Activated CD8-positive, alpha-beta memory T cell treated with anti-CD3 and anti-CD28 coated beads, Interleukin-2, amount 50 U/mL, for 1 hour (primary cell): ENCODE measurements around the gene RERE.
"Not testable (repeated sequence)": the region's sequence is repeated elsewhere in the genome, so short reads cannot be mapped to it uniquely, and the experiment has no call there.

Source experiments
- DNase-seq: peaks from one replicate; pipeline ENCODE4 v3.0.0-alpha.2; 2020; ENCODE audit errors: extremely low read depth

RERE gene

GRCh38 chr1:8517661-8518489, 299.6 kb downstream of the RERE start:
- DNase-seq: no peak

DNA sequence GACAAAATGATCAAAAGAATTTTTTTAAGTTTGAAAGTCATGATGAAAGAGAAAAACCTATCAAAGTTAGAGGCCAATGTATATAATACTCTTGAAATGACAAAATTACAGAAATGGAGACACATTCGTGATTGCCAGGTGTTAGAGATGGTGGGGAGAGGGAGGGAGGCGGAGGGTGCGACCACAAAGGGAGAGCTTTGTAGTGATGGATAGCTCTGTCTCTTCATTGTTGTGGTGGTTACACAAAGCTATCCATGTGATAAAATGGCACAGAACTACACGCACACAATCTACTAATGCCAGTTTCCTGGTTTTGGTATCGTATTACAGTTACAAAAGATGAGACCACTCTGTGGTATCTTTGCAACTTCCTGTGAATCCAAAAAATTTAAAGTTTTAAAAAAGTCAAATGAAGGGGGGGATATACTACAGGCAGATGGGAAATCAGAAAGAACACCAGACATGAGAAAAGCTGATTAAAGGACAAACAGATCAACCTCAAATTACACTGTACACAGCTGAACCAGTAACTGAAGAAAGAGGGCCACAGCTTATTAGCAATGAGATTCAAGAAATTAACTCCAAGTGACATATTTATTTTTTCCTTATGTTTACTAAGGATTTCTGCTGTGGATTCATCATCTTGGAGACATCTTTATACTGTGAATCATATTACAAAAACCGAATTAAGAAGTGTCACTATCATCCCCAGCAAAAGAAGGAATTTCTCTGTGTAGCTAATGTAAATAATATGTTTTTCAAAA, 300.5 kb downstream of the RERE start:
- DNase-seq: no peak

DNA sequence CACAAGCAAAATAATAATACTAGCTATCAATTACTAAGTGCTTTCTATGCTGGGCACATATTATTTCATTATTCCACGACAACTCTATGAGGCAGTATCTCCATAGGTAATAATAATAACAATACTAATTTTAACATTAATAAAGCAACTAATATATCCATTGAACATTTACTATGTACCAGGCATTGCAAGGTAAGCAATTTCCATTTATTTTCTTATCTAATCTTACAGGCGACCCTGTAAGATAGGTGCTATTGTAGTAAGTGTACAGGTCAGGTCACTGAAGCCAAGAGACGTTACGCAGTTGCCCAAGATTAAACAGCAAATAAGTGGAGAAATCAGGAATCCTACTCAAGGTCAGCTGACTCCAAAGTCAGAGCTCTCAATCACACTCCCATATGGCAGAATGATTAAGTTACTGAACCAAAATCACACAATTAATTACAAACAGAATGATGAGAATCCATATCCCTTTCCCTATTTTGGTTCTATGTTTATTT, 301.1 kb downstream of the RERE start:
- DNase-seq: no peak

GRCh38 chr1:8512504-8512903, 304.9 kb downstream of the RERE start:
- DNase-seq: no peak

GRCh38 chr1:8510041-8510823, 307.2 kb downstream of the RERE start:
- DNase-seq: no peak

DNA sequence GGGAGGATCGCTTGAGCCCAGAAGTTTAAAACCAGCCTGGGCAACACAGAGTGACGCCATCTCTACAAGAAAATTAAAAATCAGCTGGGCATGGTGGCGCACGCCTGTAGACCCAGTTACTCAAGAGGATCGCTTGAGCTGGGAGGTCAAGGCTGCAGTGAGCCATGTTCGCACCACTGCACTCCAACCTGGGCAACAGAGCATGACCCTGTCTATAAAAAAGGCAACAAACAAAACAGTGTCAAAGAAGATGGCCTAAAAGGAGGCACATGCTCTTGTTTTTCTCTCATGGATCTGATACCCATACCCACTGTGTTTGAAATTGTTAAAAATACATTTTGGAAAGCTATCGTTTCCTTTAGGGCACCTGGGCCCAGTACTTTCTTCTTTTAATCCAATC, 307.9 kb downstream of the RERE start:
- no peak for DNase-seq

DNA sequence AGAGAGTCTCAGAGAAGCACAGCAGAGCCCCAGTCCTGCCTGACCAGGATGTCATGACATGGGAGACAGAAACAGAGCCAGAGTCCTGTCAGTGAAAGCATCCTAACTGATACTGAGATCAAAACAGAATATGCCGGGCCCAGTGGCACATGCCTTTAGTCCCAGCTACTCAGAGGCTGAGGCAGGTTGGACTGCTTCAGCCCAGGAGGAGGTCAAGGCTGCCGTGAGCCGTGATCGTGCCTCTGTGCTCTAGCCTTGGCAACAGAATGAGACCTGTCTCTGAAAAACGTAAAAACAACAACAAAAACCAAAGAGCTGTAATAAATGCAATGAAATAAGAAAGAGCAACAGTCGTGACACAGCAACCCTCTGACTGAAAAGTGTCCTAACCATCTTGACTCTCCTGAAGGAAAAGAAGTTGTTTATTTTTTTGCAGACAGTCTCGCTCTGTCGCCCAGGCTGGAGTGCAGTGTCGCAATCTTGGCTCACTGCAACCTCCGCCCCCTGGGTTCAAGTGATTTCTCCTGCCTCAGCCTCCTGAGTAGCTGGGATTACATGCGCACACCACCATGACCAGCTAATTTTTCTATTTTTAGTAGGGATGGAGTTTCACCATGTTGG, 310.3 kb downstream of the RERE start:
- DNase-seq: no peak

- no peak for DNase-seq
Measured at GRCh38 chr1:8506456-8506855, 311.0 kb downstream of the RERE start.

GRCh38 chr1:8503842-8504241, 313.6 kb downstream of the RERE start:
- DNase-seq: no peak

DNA sequence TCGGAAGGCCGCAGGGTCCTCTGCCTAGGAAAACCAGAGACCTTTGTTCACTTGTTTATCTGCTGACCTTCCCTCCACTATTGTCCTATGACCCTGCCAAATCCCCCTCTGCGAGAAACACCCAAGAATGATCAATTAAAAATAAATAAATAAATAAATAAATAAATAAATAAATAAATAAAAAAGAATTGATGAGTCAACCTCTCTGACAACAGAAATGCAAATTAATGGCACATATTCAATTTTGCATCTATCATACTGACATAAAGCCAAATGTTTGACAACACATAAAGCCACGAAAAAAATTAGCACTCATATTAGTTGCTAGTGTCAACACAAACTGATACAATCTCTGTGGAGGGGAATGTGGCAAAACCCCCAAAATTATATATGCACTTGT, 314.5 kb downstream of the RERE start:
- not testable (repeated sequence) for DNase-seq

GRCh38 chr1:8497210-8497819, 320.1 kb downstream of the RERE start:
- no peak for DNase-seq

GRCh38 chr1:8496473-8496872, 321.0 kb downstream of the RERE start:
- no peak for DNase-seq

DNA sequence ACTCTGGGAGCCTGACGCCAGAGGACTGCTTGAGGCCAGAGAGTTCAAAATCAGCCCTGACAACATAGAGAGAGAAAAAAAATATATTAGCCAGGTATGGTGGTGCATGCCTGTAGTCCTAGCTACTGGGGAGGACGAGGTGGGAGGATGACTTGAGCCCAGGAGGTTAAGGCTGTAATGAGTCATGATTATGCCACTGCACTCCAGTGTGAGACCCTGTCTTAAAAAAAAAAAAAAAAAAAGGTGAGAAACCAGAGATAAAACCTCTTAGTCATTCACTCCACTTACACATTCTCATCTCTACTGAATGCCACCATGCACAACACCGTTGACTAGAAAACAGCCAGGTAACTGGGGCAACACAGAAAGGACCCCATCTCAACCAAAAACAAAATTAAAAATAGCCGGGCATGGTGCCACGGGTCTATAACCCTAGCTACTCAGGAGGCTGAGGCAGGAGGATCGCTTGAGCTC, 321.5 kb downstream of the RERE start:
- no peak for DNase-seq

DNA sequence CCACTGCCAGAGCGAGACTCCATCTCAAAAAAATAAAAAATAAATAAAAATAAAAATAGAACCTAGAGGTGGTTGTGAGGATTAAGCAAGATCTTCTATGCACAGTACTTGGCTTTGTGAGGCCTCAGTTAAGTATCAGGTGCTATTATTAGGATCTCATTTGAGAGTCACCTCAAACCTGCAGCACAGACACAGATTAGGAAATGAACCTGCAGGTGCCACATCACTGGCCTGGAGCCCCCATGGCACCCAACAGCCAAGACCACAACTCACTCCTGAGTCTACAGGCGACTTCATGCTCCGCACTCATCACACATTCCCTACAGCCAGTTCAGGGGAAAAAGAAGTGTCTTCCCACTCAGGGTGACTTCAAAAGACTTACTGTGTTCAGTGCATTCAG, 322.8 kb downstream of the RERE start:
- no peak for DNase-seq

DNA sequence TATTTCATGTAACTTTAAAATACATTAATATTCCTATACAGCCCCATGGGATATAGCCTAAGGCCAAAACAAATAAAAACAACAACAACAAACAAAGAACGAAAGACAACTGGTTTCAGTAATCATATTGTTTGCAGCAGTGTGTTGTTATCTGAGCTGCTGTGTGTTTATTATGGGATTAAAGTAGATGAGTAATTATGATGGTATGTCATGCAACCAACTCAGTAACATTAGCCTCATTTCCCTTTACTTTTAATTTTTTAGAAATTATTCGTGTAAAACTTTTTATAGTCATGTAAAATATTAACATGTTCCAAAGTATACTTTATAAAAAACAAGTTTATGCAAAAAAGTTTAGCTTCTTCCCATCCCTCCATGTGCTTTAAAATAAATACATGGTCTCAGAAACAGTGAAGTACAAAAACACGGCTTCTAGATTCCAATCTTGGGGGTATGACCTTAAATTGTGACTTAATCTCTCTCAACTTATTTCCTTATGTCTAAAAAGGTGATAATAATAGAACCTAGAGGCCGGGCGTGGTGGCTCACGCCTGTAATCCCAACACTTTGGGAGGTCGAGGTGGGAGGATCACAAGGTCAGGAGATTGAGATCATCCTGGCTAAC, 323.4 kb downstream of the RERE start:
- no peak for DNase-seq

DNA sequence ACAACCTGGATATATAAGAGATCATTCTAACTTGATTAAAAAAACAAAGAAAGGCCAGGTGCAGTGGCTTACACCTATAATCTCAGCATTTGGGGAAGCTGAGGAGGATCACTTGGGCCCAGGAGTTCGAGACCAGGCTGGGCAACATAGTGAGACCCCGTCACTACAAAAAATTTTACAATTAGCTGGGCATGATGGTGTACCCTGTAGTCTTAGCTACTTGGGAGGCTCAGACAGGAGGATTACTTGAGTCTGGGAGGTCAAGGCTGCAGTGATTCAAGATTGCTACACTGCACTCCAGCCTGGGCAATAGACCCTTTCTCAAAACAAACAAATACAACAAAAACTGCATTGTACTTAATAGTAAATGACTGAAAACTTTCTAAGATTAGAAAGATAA, 330.2 kb downstream of the RERE start:
- DNase-seq: no peak

DNA sequence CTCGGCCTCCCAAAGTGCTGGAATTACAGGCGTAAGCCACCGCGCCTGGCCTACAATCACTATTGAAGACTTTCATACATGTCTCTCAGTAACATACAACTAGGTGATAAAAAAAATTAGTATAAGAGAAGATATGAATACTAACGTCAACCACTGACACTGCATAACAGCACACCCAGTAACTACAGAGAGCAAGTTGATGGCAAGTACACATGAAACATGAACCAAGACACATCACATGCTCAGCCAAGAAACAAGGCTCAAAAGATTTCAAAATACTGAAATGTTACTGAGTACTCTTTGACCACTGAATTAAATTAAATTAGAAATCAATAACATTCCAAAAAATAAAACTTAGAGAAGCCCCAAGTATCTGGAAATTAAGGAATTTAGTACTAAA, 331.4 kb downstream of the RERE start:
- DNase-seq: no peak

DNA sequence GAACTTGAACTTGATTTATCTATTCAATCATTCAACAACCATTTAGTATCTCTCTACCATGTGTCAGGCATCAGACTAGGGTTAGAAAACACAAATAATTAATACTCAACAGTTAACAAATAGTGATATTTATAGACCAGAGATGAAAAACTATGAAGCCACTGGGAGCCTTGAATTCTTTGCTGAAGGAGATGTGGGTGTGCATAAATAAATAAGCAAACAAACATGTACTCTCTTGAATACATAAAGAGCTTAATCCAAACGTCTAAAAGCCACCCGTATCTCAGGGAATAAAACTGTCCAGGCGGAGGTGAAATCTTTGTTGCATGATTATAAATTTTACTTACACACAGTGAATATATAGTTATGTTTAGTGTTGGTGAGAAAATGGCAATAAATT, 333.9 kb downstream of the RERE start:
- no peak for DNase-seq

GRCh38 chr1:8482979-8483381, 334.5 kb downstream of the RERE start:
- no peak for DNase-seq

- DNase-seq: no peak
Measured at GRCh38 chr1:8481650-8482380, 335.6 kb downstream of the RERE start.
